HG03571 (cell line): Measurements from ENCODE around the gene PRRT1.
"Not testable (repeated sequence)": the region's sequence is repeated elsewhere in the genome, so short reads cannot be mapped to it uniquely, and the experiment has no call there.

ENCODE experiments used
- ATAC-seq: cut with Tn5 transposase; IDR thresholded peaks from one replicate; pipeline ENCODE4 v1.9.1; 2021; ENCODE audit not compliant: unreplicated experiment

The PRRT1 gene

DNA sequence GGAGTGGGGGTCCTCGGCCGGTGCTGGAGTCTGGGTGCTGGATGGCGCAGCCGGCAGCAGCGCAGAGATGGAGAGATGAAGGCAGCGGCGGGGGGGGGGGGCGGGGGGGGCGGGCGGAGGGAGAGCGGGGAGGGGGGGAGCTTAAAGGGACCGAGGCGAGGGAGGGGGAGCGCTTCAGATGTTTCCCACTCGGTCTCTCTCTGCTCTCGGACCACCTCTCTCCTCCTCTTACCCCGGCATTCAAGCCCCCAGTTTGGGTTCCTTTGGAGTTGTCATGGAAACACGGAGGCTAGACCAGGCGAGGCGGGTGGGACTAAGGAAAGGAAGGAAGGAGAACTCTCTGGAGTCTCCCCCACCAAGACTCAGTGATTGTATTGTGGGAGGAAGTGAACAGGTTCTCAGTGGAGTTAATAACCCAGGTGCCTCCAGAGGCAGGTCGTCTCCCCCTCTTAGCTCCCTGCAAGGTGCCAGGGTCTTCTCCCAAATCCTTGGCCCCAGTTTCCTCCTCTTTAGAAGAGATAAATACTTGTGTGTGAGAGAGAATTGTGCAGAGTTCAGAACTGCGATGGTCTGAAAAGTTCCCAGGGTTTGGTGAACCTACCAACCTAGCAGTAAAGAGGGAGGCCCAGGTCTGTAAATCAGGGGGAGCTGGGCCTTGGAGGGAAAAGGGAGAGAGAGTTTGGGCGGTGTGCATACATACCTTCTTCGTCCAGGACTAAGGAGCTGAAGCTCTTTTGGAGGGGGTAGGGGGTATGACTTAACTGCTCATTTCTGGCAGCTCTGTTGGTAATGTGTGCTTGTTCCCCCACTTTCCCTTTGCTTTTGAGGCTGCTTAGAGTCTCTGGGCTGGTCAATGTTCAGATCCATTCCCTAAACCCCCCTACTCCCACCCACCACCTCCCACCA, at the start of gene PRRT1:
TSS of gene PRRT1 (minus strand) at position 77 of the 906 bp plus-strand sequence. CDS start 112 bp downstream, outside the sequence.
- ATAC-seq, result no peak

DNA sequence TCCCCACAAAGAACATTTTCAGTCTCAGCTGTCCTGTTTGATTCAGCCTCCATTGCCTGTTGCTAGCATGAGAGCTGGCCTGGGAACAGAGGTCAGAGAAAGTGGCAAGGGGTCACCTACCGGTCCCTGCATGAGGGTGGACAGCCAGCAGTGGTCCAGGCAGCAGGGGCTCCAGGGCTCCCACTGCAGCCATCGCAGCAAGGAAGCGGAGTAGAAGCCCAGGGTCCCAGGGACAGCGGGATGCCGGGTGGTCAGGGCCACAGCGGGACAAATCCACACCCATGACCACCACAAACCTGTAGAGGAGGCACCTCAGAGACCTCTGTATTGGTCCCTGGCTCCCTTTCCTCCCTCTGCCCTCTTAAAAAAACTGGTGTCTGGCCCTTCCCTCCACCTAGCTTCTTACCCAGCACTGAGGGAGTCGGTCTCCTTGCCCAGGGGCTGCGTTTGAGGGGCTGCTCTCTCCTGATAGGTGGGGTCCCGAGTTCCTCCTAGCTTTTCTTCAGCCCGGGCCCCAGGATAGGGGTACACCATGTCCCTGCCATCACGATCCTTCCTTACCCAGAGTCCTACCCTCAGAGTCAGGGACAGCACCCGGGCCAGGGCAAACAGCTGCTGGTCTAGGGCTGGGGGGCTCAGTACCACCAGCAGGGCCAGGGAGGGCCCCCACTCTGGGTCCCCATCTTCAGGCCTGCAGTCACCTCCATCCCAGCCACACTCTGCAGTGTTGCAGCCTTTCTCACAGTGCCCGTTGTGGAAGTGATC, 49.2 kb upstream of the PRRT1 start:
- no peak for ATAC-seq

GRCh38 chr6:32198866-32199265, 47.1 kb upstream of the PRRT1 start:
- no peak for ATAC-seq

DNA sequence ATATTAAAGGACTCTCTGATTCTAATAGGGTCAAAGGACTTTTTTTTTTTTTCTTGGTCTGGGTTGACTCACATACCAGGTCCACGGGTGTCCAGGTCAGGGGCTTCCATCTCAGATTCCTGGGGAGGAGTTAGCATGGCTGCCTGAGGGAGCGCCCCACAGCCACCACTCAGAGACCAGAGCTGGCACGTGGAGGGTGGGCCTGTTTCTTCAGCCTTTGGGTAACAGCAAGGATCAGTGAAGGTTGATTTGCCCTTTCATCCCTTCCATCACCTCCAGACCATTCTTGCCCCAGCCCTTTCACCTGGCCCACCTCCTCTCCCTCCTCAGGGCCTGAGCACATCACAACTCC, 46.6 kb upstream of the PRRT1 start:
- ATAC-seq, result no peak

DNA sequence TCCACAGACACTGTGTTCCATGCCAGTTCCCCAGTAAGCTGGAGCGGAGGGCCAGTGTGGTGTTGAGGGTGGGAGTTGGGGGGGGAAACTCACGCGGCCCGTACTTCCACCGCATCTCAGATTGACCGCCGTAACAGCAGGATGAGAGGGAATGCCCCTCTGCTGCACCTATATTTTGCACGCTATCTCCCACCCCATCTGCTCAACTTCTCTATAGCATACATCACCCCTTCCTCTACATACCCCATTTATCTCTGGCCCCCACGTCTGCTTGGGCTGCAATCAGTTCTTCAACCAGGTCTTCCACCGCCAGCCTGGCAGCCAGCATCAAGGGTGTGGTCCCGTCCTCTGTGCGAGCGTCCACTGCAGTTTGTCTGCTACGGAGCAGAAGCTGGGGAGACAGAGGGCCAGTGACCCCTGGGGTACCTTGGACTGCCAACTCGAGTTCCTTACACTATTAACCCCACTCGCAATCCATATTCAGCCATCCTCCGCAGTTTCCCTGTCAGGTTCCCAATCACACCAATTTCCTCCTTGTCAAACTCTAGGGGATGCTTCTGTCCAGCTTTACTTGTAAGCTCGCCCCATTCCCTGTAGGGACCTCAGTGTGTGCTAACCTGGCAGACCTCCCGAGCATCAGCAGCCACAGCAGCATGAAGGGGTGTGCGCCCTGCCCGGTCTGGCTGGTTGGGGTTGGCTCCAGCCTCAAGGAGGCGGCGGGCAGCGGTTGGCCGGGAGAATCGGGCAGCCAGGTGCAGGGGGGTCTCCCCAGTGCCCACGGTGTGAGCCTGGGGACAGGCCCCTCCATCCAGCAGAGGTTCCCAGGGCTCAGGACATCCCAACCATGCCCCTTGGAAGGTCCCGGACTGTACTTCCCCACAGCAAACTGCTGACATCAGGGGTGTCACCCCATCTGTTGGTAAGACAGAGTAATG, 45.2 kb upstream of the PRRT1 start:
- no peak for ATAC-seq

DNA sequence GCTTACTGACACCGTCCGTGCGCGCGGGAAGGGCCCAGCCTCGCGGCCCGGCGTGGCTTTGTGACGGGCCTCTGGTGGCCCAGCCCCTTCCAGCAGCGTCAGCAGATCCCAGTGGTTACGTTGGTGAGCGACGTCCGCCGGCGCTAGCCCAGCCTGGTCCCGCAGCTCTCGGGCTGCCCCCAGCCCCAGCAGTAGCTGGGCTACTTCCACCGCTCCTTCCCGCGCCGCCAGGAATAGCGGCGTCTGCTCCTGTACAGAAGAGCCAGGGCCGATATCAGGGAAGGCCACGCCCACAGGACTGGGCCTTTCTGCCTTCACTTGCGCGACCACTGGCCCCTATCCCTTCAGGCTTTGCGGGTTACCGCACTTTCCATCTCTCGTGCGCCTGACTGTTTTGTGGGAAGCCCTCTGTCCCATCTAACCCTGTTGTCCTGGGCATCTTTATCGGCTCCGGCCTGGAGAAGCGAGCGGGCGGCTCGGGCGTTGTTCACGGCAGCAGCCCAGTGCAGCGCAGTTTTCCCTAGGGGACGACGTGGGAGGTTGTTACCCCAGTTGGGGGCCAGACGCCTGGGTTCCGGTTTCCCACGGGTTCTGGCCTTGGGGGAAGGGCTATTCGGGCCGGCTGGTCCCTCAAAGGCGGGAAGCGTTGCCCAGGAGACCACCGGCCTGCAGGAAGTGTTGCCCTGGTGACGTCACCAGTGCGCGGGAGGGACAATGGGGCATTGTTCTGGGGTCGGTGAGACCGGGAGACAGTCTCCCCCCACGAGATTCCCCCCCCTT, 44.4 kb upstream of the PRRT1 start:
- ATAC-seq, result peak; percentile 70

GRCh38 chr6:32195652-32195901, 43.8 kb upstream of the PRRT1 start:
- peak; percentile 67 for ATAC-seq

DNA sequence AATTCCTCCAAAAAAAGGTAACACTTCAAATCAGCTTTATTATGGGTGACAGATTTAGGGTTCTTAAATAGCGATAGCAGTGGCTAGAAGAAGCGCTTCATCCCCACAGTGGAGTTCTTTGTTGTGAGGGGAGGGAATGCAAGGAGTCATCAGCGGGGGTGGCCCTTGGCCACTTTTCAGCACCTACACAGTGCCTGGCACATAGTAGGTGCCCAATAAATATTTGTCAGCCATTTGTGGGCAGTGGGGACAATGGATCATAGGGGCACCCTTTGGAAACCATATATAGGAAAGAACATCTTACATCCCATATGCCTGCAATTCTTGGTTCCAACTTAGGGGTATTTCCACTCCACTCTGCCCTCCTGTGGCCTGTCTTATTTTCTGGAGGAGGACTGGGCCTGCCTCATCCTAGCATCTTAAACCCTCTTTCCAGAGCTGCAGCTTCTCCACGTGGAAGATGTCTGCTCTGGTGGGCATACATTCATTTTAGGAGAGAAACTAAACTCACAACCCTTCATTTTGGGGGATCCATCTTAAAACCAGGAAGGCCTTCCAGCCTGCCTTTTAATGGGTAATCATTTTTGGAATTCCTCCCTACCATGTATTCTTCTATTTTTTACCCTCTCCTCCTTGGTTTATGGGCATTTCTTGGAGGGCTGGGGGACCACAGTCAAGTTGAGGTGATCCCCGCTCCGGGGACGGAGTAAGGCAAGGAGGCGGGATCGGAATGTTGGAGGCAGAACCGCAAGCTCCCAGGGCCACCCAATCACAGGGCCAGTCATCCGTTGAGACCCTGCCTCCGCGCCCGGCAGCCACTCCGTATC, 43.3 kb upstream of the PRRT1 start:
- no peak for ATAC-seq

DNA sequence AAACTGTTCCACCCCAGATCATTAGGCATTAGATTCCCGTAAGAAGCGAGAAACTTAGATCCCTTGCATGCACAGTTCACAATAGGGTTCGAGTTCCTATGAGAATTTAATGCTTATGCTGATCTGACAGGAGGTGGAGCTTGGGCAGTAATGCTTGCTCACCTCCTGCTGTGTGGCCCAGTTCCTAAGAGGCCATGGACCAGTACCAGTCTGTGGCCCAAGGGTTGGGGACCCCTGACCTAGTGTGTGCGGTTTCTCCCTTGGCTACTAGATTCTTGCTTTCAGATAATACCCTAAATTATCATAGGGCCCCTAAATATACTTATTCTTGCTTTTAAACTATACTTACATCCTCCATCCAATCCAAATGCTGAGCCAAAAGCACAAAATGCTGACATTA, 42.6 kb upstream of the PRRT1 start:
- no peak for ATAC-seq

DNA sequence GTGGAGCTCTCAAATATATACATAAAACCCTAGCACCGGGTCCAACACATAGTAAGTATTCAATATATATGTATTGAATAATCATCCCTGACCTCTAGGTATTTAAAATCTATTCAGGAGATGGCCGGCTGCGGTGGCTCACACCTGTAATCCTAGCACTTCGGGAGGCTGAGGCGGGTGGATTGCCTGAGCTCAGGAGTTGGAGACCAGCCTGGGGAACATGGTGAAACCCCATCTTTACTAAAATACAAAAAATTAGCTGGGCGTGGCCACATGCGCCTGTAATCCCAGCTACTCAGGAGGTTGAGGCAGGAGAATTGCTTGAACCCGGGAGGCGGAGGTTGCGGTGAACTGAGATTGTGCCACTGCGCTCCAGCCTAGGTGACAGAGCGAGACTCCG, 41.4 kb upstream of the PRRT1 start:
- ATAC-seq, result not testable (repeated sequence)

DNA sequence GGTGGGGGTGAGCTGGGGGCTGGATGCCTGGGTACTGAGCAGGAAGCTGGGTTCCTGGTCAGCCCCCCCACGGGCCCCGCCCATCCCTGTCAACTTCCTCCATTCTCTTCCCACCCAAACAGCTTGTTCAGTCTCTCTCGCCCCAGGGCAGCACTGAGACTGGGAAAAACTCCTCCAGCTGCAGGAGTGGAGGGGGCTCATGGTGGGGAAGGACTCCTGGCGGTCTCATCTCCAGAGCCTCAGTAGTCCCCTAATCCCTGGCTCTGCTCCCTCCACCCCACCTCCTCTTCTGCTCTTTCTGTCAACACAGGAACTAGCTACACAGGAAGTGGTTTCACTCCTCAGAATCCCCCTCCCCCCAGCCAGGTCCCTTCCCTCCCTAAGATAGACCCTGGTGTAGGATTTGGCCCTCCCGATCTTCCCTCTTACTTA, 40.9 kb upstream of the PRRT1 start, which contains the start of gene GPSM3:
TSS of gene GPSM3 (minus strand) at position 36 of the 432 bp plus-strand sequence. CDS start 130 bp downstream, outside the sequence.
- ATAC-seq, result no peak

DNA sequence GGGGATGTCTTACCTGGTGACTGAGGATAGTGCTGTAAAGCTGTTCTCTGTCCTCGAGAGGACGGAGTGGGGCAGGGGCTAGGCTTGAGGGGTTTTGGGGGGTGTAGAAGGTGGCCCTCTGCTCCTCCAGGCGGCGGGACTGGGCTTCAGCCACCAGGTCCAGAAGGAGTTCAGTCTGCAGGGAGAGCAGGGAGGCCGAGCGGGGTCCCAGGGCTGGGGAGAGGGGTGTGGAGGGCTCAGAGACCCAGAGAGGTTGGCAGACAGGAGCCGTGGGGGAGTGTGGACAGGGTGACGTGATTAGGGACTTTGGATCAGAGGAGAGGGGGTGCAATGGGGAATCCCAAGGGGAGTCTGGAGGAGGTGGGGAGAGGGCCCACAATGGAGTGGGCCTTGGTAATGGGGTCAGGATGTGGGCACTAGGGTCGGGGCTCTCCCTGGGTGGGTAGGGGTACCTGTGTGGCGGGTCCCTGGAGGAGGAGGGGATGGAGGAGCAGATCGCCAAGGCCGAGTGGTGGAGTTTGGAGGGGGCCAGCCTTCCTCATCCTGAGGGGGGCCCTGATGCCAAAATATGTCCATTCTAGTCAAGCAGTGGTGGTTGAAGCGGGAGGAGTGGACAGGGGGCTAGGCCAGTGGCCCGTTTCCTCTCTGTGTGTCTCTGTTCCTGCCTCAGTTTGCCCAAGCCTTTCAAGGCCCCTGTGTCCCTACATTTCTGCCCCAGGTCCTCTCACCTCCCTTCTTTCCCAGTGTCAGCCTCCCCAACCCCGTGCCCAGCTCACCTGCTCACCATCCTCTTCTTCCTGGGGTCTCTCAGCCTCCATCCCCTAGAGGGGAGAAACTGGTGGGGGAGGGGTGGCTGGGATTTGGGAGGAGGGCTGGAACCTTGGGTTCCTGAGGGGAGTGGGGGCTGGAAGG, 40.2 kb upstream of the PRRT1 start:
- no peak for ATAC-seq

DNA sequence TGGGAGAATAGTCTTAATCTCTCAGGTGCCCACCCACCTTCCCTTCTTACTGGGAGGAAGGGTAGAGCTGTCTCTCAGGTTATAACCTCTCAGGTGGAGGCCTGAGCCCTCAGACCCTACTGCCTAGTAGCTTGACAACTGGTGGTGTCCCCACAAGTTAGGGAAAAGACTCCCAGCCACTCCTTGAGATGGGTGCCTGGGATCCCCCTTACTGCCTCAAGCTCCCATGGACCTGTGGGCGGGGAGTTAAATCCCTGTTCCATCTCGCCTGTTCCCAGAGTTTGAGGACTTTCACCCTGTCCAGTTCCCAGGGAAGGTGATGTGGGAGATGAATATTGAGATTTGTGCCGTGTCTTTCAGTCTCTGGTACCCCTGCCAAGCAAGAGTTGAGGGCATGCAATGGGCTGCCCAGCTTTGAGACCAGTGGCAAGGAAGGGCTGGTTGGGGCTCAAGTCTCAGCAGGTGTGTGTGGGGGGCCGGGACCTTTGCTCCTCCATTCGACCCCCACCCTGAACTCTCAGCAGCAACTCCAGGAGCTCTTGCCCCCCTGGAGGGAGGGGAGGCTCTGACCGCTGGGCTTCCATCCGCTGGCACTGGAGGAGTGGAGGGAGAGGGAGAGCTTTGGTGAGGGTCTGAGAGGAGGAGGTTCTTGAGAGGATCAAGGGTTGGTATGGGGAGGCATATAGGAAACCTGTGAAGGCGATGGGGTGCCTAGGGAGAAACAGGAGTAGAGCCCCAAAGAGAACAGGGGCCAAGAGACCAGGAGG, 39.4 kb upstream of the PRRT1 start:
- ATAC-seq, result no peak

GRCh38 chr6:32190054-32190851, 38.5 kb upstream of the PRRT1 start, which contains the start of gene PBX2:
Gene PBX2, minus strand, starts transcription at chr6:32190202. Its CDS starts 287 bp downstream, at chr6:32189915.
- peak; percentile 38 for ATAC-seq

DNA sequence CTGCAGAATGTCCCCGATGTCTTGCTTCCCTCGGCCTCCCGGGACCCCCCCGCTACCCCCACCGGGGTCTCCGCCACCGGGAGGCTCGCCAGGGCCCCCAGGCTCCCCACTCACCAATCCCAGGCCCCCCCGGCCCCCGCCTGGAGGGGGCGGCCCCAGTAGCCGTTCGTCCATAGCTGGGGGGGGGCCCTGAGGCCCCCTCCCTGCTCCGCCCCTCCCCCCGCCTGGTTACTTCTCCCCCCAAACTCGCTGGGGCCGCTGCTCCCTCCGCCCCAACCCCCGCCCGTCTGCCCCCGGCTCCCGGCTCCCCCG, 38.0 kb upstream of the PRRT1 start:
- ATAC-seq, result no peak

- ATAC-seq, result no peak
These were observed 37.5 kb upstream of the PRRT1 start for GRCh38 chr6:32189069-32189741.
